Activated CD8-positive, alpha-beta memory T cell treated with anti-CD3 and anti-CD28 coated beads for 4 hours (primary cell): Measurements from ENCODE around the gene RLF.
A peak's percentile ranks its signal among the peaks of the same experiment; 100 is the strongest.
"Not testable (repeated sequence)": the region's sequence is repeated elsewhere in the genome, so short reads cannot be mapped to it uniquely, and the experiment has no call there.

ENCODE experiments used
- DNase-seq, 2 donors: peaks; one replicate each; pipeline ENCODE4 v3.0.0-alpha.2; 2020; ENCODE audit warnings: low read depth in 2 of 2

Gene RLF

DNA sequence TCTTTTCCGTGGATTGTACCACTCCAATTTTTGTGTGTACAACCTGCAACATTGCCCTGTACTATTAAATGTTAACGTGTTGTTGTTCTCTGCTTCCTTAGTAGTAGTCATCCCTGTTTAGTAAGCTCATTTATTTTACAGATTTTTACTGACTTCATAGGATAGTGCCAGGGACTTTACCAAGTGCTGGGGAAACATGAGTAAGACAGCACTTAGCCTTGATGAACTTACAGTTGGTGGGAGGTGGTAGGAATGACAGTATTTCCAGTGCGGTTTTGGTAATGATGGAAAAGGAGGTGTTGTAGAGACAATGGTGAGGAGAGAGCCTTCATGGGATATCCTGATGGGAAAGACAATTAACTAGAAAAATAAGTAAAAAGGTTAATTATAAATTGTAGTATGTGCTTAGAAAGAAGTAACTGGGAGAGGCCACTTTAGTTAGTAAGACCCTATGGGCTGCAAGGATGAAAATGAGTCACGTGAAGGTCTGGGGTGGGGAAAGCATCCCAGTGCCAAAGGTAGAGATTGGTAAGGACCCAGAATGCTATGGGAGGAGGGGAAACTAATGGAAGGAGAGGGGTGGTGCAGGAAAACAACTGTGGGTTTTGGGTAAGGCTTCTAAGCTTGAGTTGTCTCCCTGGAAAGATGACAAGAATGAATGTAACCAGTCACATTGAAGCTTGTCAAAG is 1.7 kb downstream of the RLF start:
- DNase-seq = no peak

DNA sequence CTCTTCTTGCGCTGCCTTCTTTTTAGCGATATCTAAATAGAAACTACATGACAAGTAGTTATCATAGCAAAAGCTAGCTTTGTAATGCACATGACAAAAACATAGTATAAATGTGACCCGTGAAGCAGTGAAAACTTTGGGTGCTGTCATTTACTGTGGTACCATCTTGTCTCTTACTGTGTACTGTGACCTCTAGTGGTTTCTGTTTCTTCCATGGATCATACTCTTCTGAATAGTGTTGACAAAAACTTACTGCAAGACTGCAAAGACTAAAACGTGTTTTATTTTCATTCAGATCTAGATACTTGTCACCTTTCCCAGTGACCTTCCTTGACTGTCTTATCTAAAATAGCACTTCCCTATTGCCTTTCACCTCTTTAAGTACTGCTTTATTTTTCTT is 6.1 kb downstream of the RLF start:
- DNase-seq = no peak

DNA sequence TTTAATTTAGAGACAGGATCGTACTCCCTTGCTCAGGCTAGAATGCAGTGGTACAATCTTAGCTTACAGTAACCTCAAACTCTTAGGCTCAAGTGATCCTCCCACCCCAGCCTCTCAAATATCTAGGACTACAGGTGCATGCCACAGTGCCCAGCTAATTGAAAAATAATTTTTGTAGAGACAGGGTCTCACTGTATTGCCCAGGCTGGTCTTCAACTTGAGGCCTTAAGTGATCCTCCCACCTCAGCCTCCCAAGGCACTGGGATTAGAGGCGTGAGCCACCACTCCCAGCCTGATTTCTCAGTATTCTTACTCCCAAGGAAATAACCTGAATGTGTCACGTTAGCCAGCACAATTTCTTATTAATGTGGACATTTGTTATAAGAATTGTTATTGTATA is 9.8 kb downstream of the RLF start:
- no peak for DNase-seq

DNA sequence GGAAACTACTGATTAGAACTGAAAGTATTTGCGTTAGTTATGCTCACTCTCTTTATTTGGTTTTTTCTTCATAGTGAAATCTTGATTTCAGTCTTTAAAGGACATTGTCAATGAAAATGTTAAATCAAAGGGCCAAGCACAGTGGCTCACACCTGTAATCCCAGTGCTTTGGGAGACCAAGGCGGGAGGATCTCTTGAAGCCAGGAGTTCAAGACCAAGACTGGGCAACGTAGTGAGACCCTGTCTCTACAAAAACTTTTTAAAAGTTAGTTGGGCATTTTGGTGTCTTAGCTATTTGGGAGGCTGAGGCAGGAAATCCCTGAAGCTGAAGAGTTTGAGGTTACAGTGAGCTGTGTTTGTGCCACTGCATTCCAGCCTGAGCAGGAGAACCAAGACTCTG is 13.6 kb downstream of the RLF start:
- DNase-seq = no peak

DNA sequence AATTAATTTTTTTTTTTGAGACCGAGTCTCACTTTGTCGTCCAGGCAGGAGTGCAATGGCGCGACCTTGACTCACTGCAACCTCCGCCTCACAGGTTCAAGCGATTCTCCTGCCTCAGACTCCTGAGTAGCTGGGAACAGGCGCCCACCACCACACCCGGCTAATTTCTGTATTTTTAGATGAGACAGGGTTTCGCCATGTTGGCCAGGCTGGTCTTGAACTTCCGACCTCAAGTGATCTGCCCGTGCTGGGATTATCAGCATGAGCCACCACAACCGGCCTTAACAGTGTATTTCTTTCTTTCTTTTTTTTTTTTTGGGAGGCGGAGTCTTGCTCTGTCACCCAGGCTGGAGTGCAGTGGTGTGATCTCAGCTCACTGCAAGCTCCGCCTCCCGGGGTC is 15.8 kb downstream of the RLF start:
- DNase-seq = not testable (repeated sequence)

DNA sequence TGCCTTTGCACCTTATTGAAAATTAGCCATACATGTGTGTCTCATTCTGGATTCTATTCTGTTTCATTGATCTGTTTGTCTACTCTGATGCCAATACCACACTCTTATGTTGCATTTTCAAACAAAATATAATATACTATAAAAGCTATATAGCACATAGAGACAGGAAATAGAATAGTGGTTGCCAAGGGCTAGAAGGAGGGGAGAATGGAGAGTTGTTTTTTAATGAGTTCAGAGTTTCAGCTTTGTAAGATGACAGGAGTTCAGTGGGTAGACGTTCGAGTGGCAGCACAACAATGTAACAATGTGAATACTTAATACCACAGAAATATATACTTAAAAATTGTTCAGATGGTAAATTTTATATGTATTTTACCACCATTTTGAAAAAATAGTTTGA is 17.0 kb downstream of the RLF start:
- no peak for DNase-seq

DNA sequence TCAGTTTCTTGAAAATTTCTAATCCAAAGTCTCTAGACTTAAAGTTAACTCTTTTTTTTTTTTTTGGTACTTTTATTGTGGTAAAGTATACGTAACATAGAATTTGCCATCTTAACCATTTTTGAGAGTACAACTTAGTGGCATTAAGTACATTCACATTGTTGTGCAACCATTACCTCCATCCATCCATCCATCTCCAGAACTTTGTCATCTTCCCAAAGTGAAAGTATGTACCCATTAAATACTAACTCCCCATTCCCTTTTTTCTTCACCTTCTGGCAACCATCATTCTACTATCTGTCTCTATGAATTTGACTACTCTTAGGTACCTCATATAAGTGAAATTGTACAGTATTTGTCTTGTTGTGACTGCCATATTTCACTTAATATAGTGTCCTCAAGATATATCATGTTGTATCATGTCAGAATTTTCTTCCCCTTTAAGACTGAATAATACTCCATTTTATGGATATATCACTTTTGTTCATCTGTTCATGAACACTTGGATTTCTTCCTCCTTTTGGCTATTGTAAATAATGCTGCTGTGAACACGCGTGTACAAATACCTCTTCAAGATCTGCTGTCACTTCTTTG is 18.4 kb downstream of the RLF start:
- no peak for DNase-seq

DNA sequence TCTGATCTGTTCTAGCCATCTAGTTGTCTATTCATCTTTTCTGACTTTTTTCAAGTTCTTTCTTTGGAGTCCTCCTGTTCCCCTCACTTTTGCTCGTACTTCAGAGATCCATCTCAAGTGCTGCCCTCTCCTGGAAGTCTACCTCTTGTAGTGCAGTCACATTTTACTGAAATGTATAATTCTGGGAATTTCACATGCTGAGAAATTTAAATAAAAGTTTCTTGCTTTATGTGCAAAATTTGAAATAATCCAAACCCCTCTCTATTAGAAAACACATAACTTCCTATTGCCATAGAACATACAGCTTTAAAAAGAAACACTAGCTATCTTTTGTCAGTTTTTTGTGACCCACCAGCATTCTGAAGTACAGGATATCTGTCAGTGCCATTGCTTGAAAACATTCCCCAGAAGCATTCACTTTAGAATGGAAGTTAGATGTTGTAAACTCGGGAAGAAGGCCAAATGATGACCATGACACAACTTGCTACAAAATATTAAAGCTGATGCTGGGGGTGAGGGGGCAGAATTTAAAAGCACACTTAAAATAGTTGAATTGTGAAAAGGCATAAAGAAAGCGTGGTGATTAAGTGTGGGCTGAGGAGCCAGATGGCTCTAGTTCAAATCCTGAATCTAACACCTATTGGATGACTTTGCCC is 22.0 kb downstream of the RLF start:
- DNase-seq = no peak

DNA sequence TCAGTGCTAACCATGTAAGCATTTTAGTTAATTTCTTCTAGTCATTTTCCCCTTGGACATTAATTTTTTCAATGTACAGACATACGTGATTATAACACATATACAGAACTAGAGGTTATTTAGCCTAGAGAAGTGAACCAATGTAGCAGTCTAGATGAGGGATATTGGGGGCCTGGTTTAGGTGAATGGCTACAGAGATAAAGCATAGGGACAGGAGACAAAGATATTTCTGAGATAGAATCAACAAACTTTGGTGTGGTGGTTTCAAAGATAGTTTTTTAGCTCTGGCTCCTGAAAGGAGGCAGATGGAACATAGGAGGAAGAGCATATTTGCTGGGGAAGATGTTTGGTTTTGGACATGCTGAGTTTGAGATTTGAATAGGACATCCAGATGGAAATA is 23.0 kb downstream of the RLF start:
- no peak for DNase-seq

DNA sequence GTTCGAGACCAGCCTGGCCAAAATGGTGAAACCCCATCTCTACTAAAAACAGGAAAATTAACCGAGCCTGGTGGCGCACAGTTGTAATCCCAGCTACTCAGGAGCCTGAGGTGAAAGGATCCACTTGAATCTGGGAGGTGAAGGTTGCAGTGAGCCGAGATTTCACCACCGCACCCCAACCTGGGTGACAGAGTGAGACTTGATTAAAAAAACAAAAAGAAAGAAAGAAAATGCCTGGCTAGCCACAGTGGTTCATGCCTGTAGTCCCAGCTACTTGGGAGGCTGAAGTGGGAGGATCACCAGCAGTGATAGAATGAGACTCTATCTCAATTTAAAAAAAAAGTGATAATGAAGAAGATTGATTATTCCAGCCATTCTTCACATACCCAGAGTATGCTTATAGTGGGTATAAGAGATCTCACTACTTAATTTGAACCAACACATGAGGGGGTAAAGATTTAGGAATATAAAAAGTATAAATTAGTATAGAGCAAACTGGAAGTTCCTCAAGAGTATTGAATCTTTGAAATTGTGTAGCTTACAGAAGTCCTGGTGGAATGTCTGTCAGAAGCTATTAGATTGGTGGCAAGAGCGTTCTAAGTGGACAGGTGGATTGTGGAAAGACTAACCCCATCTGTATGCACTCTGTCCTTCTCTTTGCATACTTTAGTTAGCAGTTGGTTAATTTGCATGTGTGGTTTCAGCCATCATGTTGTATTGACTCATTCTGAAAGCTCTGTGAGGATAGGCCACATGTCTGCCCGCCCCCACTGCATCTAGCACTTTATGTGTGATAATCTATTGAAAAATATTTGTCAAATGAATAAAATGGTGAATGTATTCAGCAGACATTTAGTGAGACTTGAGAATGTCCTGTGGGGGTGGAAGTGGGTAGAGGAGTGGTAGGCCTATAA is 25.0 kb downstream of the RLF start:
- peak in 1 of 2 donors; percentile 18 for DNase-seq

DNA sequence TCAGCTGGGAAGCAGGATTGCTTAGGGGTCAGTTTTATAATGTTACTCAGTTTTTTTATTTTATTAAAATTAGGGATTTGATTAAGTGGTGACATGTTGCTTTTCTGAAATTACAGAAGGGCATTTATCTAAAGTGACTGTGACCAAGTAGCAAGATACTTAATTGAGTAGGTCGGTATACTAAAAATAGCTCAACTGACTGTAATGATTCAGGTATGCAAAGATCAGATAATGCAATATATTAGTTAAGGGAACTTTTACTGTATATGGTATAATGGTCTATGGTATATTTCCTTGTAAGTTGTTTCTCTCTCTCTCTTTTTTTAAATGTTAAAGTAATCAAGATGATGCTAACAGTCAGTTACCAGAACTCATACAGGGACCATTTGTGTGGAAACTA is 26.2 kb downstream of the RLF start:
- DNase-seq = no peak

DNA sequence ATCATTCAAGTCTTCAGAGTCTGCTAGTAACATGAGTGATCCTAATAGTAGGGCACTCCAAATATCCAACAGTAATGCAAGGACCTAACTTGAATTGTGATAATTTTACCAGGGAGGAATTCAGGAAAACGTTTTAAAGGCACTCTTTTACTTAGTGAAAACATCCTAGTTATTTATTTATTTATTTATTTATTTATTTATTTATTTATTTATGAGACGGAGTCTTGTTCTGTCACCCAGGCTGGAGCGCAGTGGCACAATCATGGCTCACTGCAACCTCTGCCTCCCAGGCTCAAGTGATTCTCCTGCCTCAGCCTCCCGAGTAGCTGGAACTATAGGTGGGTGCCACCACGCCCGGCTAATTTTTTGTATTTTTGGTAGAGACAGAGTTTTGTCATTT is 33.5 kb downstream of the RLF start:
- not testable (repeated sequence) for DNase-seq

DNA sequence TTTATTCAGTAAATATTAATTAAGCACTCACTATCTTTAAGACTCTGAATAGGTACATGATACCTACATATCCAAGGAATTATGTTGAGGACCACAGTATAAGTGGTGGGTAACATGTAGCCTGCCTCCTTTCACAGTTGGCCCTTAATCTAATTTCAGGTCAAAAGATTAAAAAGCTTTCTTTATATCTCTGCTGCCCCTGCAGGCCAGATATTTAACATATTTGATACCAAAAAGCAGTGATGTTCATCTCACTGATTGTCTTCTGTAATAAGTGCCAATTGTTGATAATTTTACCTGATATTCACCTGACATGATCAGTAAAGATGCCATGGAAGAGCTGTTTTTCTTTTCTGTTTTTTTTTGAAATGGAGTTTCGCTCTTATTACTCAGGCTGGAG is 36.5 kb downstream of the RLF start:
- DNase-seq = no peak

DNA sequence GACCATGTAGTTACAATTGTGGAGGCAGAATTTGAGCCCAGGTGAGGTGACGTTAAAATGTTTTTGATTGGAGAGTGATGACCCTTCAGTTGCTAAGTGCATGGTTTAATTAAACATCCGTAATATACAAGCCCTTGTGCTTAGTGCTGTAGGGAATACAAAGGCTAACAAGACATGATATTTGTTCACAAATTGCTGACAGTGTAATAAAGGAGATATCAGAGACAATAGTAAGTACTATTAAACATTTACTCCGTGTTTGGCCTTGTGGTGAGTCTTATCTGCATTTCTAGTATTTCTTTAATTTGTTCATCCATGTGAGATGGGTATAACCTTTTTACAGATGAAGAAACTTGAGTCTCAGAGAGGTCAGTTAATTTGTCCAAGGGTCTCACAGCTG is 37.9 kb downstream of the RLF start:
- DNase-seq = no peak

DNA sequence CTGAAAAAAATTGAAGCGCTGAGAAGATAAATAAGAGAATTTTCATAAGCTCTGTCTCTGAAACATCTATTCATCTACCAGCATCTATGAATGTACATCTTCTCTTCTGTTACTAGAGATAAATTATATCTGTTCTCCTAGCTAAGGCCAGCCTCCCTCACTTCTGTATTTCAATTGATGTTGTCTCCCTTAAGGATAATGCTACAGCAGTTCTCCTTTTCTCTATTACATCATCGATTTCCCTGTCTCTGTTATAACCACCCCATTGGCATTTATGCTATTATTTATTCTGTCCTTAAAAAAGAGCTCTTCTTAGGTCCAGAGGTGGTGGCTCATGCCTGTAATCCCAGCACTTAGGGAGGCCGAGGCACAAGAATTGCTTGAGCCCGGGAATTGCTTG is 43.7 kb downstream of the RLF start:
- no peak for DNase-seq

DNA sequence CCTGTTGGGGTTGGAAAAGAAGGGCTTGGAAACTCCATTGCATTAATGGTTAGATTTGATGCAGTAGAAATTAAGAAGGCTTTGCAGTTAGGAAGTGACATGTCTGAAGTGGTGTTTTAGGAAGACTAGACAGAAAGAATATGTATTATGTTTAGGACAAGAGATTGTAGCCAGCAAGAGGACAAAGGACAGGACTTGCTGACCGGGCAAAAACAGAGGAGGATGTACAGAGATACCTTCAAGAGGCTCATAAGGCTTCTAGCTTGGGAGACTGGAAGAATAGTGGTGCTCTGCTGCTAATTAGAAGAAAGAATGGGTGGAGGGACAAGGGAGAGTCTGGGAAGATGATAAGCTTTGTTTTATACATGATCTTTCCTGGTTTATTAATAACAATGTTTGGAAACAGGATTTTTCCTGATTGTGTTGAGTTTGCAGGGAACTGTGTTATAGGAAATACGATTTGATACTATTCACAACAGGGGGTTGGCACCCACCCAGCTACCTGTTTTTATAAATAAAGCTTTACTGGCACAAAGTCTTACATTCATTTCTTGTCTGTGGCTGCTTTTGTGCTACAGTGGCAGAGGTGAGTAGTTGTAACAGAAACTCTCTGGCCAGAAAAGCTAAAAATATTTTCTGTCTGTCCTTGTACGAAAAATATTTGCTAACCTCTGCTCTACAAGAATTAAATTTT is 49.5 kb downstream of the RLF start:
- no peak for DNase-seq

DNA sequence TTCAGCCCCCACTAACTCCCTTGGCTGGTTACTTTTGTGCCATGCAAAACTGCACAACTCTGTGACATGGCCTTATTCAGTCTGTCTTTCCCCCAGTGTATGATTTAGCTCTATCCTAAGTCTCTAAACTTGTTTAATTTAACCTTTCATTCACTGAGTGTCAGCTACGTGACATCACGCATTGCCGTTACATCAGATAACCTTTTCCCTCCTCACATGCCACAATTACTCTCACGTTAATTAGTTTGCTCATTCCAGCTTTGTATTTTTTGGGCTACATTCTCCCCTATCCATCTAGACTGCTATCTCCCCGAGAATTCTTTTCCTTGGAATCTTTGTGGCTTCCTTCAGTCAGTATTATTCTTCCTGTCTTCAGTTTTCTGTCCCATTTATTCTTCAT is 57.1 kb downstream of the RLF start:
- DNase-seq = no peak

DNA sequence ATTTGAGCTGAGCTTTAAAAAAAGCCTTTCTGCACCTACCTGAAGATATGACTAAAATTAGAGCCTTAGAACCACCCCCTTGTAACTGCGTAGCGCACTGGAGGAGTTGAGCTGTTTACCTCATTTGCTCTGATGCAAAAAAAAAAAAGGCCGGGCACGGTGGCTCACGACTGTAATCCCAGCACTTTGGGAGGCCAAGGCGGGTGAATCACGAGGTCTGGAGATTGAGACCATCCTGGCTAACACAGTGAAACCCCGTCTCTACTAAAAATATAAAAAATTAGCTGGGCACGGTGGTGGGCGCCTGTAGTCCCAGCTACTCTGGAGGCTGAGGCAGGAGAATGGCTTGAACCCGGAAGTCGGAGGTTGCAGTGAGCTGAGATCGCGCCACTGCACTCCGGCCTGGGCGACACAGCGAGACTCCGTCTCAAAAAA is 60.3 kb downstream of the RLF start:
- not testable (repeated sequence) for DNase-seq

DNA sequence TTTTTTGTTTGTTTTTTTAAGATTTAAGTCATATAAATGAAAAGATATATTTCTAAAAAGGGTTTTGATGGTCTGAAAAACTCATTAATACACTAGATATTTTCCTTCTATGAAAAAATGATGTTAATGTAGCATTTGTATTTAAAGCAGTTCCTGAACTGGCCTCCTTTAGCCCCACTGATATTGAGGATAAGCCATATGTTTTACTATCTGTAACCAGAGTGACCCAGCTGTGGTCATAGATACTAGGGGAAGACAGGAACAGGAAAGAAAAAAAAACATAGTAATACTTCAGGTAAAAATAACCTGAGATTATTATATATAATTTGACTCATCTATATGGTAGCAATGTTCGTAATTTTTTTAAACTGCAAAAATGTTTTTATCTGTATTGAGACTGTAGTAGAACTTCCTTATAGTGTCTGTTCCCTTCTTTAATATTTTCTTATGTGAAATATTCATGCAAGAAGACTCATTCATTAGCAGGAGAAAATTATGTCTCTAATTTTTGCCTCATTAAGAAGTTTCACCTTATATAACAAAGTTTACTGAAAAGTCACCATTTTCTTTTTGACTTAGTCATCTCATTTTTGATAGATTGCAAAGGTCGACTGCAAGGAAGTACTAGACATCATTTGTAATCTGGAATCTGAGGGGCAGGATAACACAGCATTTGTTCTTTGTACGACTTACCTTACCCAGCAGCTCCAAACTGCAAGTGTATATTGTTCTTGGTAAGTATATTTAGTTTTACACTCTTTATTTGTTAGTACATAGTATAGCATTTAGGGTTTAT is 61.0 kb downstream of the RLF start:
- no peak for DNase-seq

DNA sequence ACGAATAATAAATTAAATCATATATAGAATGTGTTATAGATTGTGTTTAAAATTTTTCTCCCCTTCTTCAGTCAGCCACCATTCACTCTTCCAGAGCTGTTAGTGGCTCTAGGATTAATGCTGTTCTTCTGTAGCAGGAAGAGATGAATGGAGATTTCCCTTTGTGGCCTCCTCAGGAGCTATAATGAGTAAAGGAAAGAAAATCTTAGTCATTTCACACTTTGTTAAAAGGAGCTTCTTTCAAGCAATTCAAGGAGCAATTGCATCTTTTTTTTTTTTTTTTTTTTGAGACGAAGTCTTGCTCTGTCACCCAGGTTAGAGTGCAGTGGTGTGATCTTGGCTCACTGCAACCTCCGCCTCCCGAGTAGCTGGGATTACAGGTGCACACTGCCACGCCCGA is 62.9 kb downstream of the RLF start:
- no peak for DNase-seq

DNA sequence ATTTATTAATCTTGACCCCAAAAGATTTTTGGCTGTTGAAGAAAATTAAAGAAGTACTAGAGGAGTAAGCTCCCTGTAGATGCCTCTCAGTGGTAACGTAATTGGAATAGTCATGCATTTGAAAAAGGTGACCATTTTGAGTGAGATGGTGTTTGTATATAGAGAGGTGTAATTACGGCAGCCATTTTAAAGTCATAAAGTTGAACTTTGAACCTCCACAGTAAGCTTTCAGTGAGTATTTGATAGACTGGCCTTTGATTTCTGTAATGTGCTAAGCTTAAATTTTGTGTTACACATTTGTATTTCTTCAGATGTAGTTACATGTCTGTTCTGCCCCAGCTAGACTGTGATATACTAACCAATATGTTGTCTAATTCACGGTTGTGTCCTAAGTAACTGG is 65.0 kb downstream of the RLF start:
- DNase-seq = no peak
